HG03135 (cell line): ENCODE results near the gene DBNDD1.
"Not testable (repeated sequence)": the region's sequence is repeated elsewhere in the genome, so short reads cannot be mapped to it uniquely, and the experiment has no call there.

Experiments
- ATAC-seq: cut with Tn5 transposase; IDR thresholded peaks from one replicate; pipeline ENCODE4 v1.9.1; 2021; ENCODE audit warnings: mild to moderate bottlenecking, moderate library complexity; ENCODE audit not compliant: unreplicated experiment

The DBNDD1 gene

DNA sequence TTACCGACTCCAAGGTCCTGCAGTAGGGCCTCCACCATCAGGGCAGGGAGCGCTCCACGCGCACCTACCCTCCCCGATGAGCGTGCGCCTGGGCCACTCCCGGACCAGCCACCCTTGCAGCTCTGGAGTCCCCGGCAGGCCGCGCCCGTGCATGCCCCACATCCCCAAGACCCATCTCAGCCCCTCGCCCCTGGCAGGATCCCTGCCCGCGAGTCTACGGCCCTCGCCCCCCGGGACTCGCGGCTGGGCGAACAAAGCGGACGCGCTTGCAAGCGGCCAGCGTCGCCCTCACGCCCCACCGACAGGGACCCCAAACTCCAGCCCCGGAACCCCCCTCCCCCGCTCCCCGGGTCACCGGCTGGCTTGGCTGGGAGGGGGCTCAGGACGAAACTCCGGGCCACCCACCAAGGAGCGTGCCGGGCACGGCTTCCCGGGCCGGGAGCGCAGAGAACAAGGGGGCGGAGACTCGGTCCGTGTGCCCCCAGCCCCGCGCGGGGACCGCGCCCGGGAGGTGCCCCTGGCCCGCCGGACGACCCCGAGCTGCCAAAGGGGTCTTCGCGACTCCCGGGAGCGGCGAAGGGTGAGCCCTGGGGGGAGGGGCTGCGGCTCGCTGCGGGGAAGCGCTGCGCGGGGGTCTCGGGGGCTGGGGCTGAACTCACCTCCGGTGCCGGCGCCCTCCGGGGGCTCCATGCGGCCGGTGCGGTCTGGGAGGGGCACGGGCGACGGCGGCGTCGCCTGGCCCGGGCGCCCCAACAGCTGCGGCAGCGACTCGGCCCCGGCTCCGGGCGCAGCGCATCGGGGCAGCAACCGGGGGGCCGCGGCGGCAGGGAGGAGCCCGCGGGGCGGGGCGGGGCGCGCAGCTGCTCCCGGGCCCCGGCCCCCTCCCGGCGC is at the start of gene DBNDD1:
Gene DBNDD1, minus strand, starts transcription at position 805 of the 891 bp plus-strand sequence. Its CDS starts 115 bp downstream, at position 690.
- ATAC-seq = no peak

DNA sequence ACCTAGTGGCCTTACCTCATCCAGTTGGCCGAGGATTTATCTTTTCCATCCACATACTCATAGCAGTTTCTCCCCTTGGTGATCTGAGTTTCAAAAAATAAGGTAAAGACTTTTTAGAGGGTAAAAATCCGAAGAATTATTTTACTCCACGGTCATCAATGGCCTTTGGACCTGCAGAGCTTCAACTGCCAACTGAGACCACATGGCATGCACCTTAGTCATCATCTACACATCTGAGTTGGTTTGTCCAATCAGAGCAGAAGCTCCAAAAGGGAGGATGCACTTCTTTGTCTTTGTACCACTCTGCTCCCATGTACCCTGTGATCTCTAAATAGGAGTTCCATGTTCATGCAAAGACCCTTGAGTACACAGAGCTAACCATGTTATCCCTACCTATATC is 42.2 kb upstream of the DBNDD1 start:
- ATAC-seq = no peak

- no peak for ATAC-seq
Observed at GRCh38 chr16:90057738-90058173, 38.5 kb upstream of the DBNDD1 start.

DNA sequence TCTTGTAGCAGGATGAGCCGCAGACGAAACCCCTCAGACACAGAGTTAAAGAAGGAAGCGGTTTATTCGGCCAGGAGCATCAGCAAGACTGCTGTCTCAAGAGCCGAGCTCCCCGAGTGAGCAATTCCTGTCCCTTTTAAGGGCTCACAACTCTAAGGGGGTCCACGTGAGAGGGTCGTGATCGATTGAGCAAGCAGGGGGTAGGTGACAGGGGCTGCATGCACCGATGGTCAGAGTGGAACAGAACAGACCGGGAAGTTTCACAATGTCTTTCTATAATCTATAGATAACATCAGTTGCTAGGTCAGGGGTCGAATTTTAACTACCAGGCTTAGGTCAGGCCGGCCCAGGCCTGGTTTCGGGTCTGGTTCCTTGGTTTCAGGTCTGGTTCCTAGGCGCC is 37.3 kb upstream of the DBNDD1 start:
- not testable (repeated sequence) for ATAC-seq

GRCh38 chr16:90055371-90055770 is 36.1 kb upstream of the DBNDD1 start:
- ATAC-seq = no peak

DNA sequence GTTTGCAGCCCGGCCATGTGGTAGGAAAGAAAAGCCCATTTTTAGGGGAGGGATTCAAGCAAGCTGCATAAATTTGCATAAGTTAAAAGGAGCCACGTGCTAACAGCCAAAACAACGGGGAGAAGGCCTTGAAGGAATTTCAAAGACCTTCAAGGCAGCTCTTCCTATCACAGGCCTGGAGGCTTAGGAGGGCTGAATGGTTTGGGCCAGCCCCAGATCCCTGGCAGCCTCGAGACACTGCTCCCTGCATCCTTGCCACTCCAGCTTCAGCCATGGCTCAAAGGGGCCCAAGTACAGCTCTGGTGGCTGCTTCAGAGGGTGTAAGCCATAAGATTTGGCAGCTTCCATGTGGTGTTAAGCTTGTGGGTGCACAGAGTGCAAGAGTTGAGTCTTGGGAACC is 35.3 kb upstream of the DBNDD1 start:
- ATAC-seq = no peak

DNA sequence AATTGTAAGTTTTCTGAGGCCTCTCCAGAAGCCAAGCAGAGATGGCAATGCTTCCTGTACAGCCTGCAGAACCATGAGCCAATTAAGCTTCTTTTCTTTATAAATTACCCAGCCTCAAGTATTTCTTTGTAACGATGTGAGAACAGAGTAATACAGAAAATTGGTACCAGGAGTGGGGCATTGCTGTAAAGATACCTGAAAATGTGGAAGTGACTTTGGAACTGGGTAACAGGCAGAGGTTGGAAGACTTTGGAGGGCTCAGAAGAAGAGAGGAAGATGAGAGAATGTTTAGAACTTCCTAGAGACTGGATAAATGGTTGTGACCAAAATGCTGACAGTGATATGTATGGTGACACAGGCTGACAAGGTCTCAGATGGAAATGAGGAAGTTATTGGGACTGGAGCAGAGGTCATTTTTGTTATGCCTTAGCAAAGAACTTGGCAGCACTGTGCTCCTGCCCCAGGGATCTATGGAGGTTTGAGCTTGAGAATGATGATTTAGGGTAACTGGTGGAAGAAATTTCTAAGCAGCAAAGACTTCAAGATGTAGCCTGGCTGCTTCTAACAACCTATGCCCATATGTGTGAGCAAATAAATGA is 34.7 kb upstream of the DBNDD1 start:
- no peak for ATAC-seq

DNA sequence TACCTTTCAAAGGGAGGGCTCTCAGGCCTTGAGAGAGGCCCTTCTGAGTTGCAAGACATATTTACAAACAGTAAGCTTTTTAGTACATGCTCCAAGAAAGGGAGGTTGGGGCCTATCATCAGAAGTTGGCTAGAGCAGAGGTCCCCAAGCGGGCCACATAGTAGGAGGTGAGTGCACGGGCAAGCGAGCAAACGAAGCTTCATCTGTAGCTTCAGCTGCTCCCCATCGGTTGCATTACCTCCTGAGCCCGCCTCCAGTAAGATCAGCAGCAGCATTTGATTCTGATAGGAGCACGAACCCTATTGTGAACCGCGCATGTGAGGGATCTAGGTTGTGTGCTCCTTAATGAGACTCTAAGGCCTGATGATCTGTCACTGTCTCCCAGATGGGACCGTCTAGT is 31.7 kb upstream of the DBNDD1 start:
- no peak for ATAC-seq

DNA sequence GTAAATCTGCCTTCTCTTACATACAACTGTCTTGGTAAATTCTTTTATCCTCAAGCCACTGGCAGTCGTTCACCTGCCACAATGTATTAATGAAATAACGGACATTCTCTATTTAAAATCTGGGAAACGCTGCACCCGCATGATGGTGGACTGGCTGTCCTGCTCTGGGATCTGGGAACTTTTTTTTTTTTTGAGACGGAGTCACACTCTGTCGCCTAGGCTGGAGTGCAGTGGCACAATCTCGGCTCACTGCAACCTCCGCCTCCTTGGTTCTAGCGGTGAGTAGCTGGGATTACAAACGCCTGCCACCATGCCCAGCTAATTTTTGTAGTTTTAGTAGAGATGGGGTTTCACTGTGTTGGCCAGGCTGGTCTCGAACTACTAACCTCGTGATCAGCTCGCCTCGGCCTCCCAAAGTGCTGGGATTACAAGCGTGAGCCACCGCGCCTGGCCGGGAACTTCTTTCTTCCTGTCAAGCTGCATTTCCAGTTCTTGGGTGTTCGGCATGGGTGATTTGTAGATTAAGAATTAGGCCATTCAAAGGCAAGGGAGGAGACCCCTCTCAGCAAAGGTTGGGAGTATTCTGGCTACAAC is 29.6 kb upstream of the DBNDD1 start:
- no peak for ATAC-seq

GRCh38 chr16:90048347-90048722 is 29.1 kb upstream of the DBNDD1 start:
- ATAC-seq = no peak

- no peak for ATAC-seq
Observed at GRCh38 chr16:90047714-90048346, 28.6 kb upstream of the DBNDD1 start.

- ATAC-seq = no peak
Observed at GRCh38 chr16:90046971-90047713, 27.9 kb upstream of the DBNDD1 start.

GRCh38 chr16:90046122-90046970 is 27.1 kb upstream of the DBNDD1 start:
- no peak for ATAC-seq

DNA sequence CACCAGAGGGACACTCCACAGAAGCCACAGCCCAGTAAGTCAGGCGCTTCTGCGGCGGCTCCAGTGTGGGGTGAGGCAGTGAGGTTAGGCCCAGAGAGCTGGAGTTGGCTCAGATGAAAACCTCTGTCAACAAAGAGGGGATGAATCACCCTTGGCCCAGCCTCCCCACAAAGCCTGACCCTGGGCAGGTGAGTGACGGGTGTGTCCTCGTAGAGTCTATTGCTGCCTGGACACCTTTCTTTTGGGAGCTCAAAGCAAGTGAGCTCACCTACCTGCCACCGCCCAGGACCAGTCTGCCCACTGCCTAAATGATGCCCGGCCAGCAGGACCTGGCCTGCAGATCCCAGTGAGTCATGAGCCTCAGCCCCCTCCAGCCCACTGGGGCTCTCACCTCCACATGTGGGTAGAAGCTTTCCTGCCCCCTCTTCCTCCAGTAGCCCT is 24.9 kb upstream of the DBNDD1 start:
- no peak for ATAC-seq

DNA sequence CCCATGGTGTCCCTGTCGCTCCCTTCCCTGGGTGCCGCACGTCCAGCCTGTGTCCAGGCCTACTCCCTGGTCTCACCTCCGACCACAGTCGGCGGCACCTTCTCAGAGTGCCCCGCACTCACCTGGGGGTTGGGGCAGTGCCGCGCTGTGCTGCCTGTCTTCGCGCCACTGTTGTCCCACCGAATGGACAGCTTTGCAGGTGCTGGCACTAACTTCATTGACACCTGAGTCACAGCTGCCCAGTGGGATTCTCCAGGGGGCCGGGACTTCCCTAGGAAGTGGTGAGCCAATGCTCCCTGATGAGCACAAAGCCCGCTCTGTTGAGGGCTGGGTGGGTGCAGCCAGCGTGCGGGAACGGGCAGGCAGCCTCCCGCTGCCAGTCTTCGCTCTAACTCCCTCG is 24.3 kb upstream of the DBNDD1 start:
- no peak for ATAC-seq

GRCh38 chr16:90042946-90043514 is 23.8 kb upstream of the DBNDD1 start:
- no peak for ATAC-seq

DNA sequence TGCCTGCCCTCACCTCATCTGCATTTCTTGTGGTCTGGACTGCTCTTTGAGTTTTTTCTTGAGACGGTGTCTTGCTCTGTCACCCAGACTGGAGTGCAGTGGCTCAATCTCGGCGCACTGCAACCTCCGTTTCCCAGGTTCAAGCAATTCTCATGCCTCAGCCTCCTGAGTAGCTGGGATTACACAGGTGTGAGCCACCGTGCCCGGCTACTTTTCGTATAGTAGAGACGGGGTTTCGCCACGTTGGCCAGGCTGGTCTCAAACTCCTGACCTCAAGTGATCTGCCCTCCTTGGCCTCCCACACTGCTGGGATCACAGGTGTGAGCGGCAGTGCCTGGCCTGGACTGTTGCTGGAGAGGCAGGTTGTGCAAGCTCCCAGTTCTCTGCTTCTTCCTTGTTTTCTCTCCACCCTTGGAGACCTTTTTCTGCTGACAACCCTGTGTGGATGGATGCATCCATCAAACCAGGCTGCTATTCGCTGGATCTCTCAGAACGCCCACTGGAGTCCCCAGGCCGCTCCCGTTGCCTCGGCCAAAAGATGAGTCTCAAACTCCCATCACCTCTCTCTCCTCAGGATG is 22.7 kb upstream of the DBNDD1 start:
- ATAC-seq = no peak

DNA sequence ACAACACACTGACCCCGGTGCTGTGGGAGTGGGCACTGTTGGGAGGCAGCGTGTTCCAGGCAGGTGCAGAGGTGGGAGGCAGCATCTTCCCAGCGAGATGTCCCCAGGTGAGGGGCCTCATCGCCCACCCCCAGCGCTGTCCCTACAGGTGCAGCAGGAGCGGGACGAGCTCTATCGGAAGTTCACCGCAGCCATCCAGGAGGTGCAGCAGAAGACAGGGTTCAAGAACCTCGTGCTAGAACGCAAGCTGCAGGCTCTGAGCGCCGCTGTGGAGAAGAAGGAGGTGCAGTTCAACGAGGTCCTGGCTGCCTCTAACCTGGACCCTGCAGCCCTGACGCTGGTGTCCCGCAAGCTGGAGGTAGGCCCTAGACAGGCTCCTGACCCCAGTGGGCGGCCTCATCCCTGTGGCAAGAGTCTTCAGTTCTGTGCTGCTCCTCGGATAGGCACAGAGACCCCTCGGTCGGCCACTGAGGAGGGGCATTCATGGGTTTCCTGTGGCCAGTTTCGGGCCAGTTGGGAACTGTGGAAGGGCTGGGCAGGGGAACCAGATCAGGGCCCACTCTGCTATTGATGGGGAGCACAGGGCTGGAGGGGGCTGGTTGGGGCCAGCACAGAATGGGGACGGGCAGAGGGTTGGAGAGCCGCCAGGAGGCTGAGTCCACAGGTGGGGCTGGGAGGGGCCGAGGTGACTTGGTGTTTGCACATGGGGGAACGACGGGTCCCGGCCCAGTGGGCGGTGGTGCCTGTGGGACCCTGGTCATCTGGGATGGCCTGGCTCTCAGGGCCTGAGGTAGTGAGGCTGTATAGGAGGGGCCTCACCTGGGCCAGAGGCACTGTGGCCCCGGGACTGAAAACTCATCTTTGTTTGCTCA is 21.1 kb upstream of the DBNDD1 start:
- no peak for ATAC-seq
